DND-41 (cell line): ENCODE data around the gene GTF3C1.

Experiments
- ATAC-seq: fragments of 200-7000 bp; cut with Tn5 transposase; 3 replicates; pipeline ENCODE4 v1.9.1; 2021; ENCODE audit warnings: low read depth; ENCODE audit not compliant: insufficient read depth
- DNase-seq: peaks from one replicate; pipeline ENCODE4 v3.0.0-alpha.2; 2020
- H2AFZ ChIP-seq: 2 replicates; pipeline ENCODE4 v1.6.0; 2012; ENCODE audit warnings: low read depth, low read length
- H3K27ac ChIP-seq: 2 replicates; pipeline ENCODE4 v1.5.1; 2012; ENCODE audit warnings: low read length, inconsistent platforms
- H3K27me3 ChIP-seq: fragments of 200-600 bp; sonication (generic); 2 replicates; pipeline ENCODE4 v1.6.0; 2012; ENCODE audit warnings: low read length, mild to moderate bottlenecking, inconsistent platforms; ENCODE audit not compliant: insufficient read depth, poor library complexity
- H3K36me3 ChIP-seq: 2 replicates; pipeline ENCODE4 v1.5.1; 2012; ENCODE audit warnings: low read length, inconsistent platforms; ENCODE audit not compliant: insufficient read depth
- H3K4me1 ChIP-seq: 2 replicates; pipeline ENCODE4 v1.5.1; 2012; ENCODE audit warnings: mild to moderate bottlenecking, low read length; ENCODE audit not compliant: insufficient read depth
- H3K4me2 ChIP-seq: 2 replicates; pipeline ENCODE4 v1.6.0; 2012; ENCODE audit warnings: mild to moderate bottlenecking, moderate library complexity, low read length, inconsistent platforms; ENCODE audit not compliant: insufficient read depth
- H3K4me3 ChIP-seq, 2 experiments: fragments of 200-600 bp in 1 of 2; shearing (Covaris generic) in 1 of 2; 2 replicates each; pipeline ENCODE4 v1.5.1; 2012 to 2016; ENCODE audit warnings: inconsistent platforms in 2 of 2, low read length in 2 of 2, mild to moderate bottlenecking in 2 of 2, low read depth in 1 of 2, moderate library complexity in 1 of 2
- H3K79me2 ChIP-seq: 2 replicates; pipeline ENCODE4 v1.6.0; 2012; ENCODE audit warnings: low read length, inconsistent platforms; ENCODE audit not compliant: insufficient read depth
- H3K9ac ChIP-seq: 2 replicates; pipeline ENCODE4 v1.6.0; 2012; ENCODE audit warnings: low read depth, mild to moderate bottlenecking, inconsistent platforms, low read length, moderate library complexity
- H3K9me3 ChIP-seq: 2 replicates; pipeline ENCODE4 v1.5.1; 2012; ENCODE audit warnings: low read length, moderate library complexity, mild to moderate bottlenecking, inconsistent platforms; ENCODE audit not compliant: insufficient read depth, severe bottlenecking
- H4K20me1 ChIP-seq: 2 replicates; pipeline ENCODE4 v1.6.0; 2012; ENCODE audit warnings: low read length; ENCODE audit not compliant: insufficient read depth
- CTCF ChIP-seq: IDR thresholded peaks from 2 replicates; pipeline ENCODE4 v1.5.1; 2012; ENCODE audit warnings: borderline replicate concordance, low read length, moderate library complexity, mild to moderate bottlenecking; ENCODE audit not compliant: poor library complexity, severe bottlenecking; ENCODE audit errors: extremely low read depth
- EZH2 ChIP-seq: IDR thresholded peaks from 3 replicates; pipeline ENCODE4 v1.6.1; 2012; ENCODE audit warnings: borderline replicate concordance, low read depth, mild to moderate bottlenecking, moderate library complexity, low read length, inconsistent platforms; ENCODE audit not compliant: severe bottlenecking

The GTF3C1 gene

GRCh38 chr16:27471661-27472060, 78.1 kb downstream of the GTF3C1 start:
- no peak overlapping the region for H3K4me2 ChIP-seq
- H3K27me3 ChIP-seq = no peaks in the 10 kb centered on the region
- H3K9ac ChIP-seq = no peak overlapping the region
- no peaks in the 10 kb centered on the region for H3K79me2 ChIP-seq
- DNase-seq (no peak), ATAC-seq (no peak)
- H3K27ac ChIP-seq = no peak overlapping the region
- H2AFZ ChIP-seq = no peak overlapping the region
- peaks cover 100% of the 10 kb centered on the region for H3K36me3 ChIP-seq
- no peak overlapping the region for H3K4me3 ChIP-seq
- TF ChIP-seq CTCF (no peak), EZH2 (no peak)
- H4K20me1 ChIP-seq = no peaks in the 10 kb centered on the region
- H3K4me1 ChIP-seq = no peaks in the 10 kb centered on the region
- H3K9me3 ChIP-seq = no peaks in the 10 kb centered on the region

GRCh38 chr16:27470567-27471431, 78.9 kb downstream of the GTF3C1 start:
- DNase-seq (no peak), ATAC-seq (no peak)
- Histone ChIP-seq H3K9ac (no peak overlapping the region), H4K20me1 (no peaks in the 10 kb centered on the region), H3K27me3 (no peaks in the 10 kb centered on the region), H3K4me3 (no peak overlapping the region), H3K27ac (no peak overlapping the region), H3K4me2 (no peak overlapping the region), H2AFZ (no peak overlapping the region), H3K4me1 (no peaks in the 10 kb centered on the region), H3K36me3 (peaks cover 100% of the 10 kb centered on the region), H3K9me3 (no peaks in the 10 kb centered on the region), H3K79me2 (no peaks in the 10 kb centered on the region)
- no peak for TF ChIP-seq EZH2
- no peak for TF ChIP-seq CTCF

GRCh38 chr16:27468941-27469531, 80.7 kb downstream of the GTF3C1 start:
- Histone ChIP-seq H3K27me3 (no peaks in the 10 kb centered on the region), H3K27ac (no peak overlapping the region), H3K4me3 (no peak overlapping the region), H4K20me1 (no peaks in the 10 kb centered on the region), H3K9me3 (no peaks in the 10 kb centered on the region), H2AFZ (no peak overlapping the region), H3K4me2 (no peak overlapping the region), H3K4me1 (no peaks in the 10 kb centered on the region), H3K36me3 (peaks cover 100% of the 10 kb centered on the region), H3K9ac (no peak overlapping the region), H3K79me2 (no peaks in the 10 kb centered on the region)
- TF ChIP-seq EZH2 (no peak), CTCF (no peak)
- DNase-seq = no peak
- no peak for ATAC-seq
